SK-N-MC (cell line): ENCODE results near the gene HPCAL4.

Source experiments
- DNase-seq: peaks from one replicate; pipeline ENCODE4 v3.0.0-alpha.2; 2011; ENCODE audit warnings: low read depth, low spot score
- H3K27ac ChIP-seq: fragments of 200-600 bp; sonication (generic); 2 replicates; pipeline ENCODE4 v1.5.1; 2016; ENCODE audit warnings: mixed run types
- H3K36me3 ChIP-seq: fragments of 200-600 bp; sonication (generic); 2 replicates; pipeline ENCODE4 v1.6.1; 2017; ENCODE audit warnings: antibody characterized with exemption, low read length, mixed read lengths; ENCODE audit not compliant: insufficient read depth
- H3K4me3 ChIP-seq: fragments of 200-600 bp; sonication (generic); 2 replicates; pipeline ENCODE4 v1.5.1; 2016
- H3K9ac ChIP-seq: fragments of 200-600 bp; sonication (generic); 2 replicates; pipeline ENCODE4 v1.8.0; 2017; ENCODE audit warnings: mixed run types, mixed read lengths; ENCODE audit not compliant: insufficient read length
- H3K9me3 ChIP-seq: fragments of 200-600 bp; sonication (generic); 2 replicates; pipeline ENCODE4 v1.6.1; 2017; ENCODE audit warnings: low read depth, mild to moderate bottlenecking, antibody characterized with exemption, low read length, moderate library complexity, mixed read lengths
- EZH2 ChIP-seq: fragments of 200-600 bp; sonication (generic); IDR thresholded peaks from one replicate; pipeline ENCODE4 v1.6.1; 2017; ENCODE audit warnings: antibody characterized with exemption
- FOXP2 ChIP-seq: optimal IDR thresholded peaks from 2 replicates; pipeline ENCODE3; 2011; ENCODE audit warnings: mild to moderate bottlenecking, moderate library complexity; ENCODE audit not compliant: insufficient read depth; ENCODE audit errors: extremely low read length, control extremely low read depth
- POLR2AphosphoS5 ChIP-seq: IDR thresholded peaks from 2 replicates; pipeline ENCODE4 v1.6.1; 2012; ENCODE audit warnings: mild to moderate bottlenecking, low read depth, low read length, borderline replicate concordance

The HPCAL4 gene

GRCh38 chr1:39668111-39668510 lies 23.1 kb downstream of the HPCAL4 start:
- TF ChIP-seq POLR2AphosphoS5 (no peak), EZH2 (no peak), FOXP2 (no peak)
- no peak overlapping the region for H3K4me3 ChIP-seq
- no peak overlapping the region for H3K27ac ChIP-seq

GRCh38 chr1:39666772-39667171 lies 24.5 kb downstream of the HPCAL4 start:
- H3K9ac ChIP-seq: no peak overlapping the region
- no peak for DNase-seq
- no peaks in the 10 kb centered on the region for H3K36me3 ChIP-seq
- TF ChIP-seq POLR2AphosphoS5: no peak
- TF ChIP-seq FOXP2: no peak
- no peaks in the 10 kb centered on the region for H3K9me3 ChIP-seq
- no peak overlapping the region for H3K27ac ChIP-seq
- no peak overlapping the region for H3K4me3 ChIP-seq

More at GRCh38 chr1:39668111-39668510, 23.1 kb downstream of the HPCAL4 start:
- no peak for DNase-seq
- no peaks in the 10 kb centered on the region for H3K9me3 ChIP-seq
- H3K36me3 ChIP-seq: no peaks in the 10 kb centered on the region
- H3K9ac ChIP-seq: no peak overlapping the region

- no peaks in the 10 kb centered on the region for H3K36me3 ChIP-seq
- H3K4me3 ChIP-seq: no peak overlapping the region
- no peak for DNase-seq
- no peak overlapping the region for H3K9ac ChIP-seq
- no peak overlapping the region for H3K27ac ChIP-seq
- no peak for TF ChIP-seq POLR2AphosphoS5
- no peak for TF ChIP-seq FOXP2
- H3K9me3 ChIP-seq: no peaks in the 10 kb centered on the region
These were observed 27.7 kb downstream of the HPCAL4 start for GRCh38 chr1:39663559-39663958.

DNA sequence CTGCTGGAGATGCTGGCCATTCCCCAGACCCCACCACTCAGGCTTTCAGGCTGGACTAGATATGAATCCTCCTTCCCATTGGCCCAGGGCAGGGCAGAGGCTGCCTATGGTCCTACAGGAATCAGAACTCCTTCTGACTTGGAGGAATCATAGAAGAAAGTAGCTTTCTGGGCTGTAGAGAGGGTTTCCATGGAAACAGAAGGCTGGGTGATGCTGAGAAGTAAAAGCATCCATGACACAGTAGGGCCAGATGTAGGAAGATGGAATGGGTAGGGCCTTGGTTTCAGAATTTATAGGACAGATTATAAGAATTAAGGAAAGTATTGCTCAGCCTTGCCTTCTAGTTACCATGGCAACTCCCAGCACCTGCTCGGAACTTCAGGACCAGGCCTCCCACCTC lies 28.4 kb downstream of the HPCAL4 start:
- Histone ChIP-seq H3K9me3 (no peaks in the 10 kb centered on the region), H3K4me3 (no peak overlapping the region), H3K9ac (no peak overlapping the region), H3K36me3 (no peaks in the 10 kb centered on the region), H3K27ac (no peak overlapping the region)
- TF ChIP-seq FOXP2 (no peak), POLR2AphosphoS5 (no peak), EZH2 (no peak)
- no peak for DNase-seq

DNA sequence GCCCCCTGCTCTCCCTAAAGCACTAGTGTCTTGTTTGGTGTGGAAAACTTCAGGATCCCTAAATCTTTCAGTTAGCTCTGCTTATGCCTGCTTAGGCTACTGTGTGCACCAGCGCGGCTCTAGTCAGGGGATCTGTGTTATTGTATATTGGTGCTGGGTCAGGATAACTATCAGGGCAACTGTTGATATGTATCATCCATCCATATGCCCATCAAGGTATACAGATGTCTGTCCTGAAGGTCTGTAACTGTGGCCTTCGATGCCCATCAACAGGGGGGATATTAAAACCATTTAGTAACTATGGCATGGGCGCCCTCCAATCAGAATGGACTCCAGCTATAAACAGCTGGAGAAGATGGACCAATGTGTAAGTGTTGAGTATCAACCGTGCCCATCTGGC lies 31.7 kb downstream of the HPCAL4 start:
- Histone ChIP-seq H3K9ac (no peak overlapping the region), H3K27ac (no peak overlapping the region), H3K4me3 (no peak overlapping the region), H3K9me3 (no peaks in the 10 kb centered on the region), H3K36me3 (no peaks in the 10 kb centered on the region)
- TF ChIP-seq POLR2AphosphoS5: no peak
- DNase-seq: no peak

DNA sequence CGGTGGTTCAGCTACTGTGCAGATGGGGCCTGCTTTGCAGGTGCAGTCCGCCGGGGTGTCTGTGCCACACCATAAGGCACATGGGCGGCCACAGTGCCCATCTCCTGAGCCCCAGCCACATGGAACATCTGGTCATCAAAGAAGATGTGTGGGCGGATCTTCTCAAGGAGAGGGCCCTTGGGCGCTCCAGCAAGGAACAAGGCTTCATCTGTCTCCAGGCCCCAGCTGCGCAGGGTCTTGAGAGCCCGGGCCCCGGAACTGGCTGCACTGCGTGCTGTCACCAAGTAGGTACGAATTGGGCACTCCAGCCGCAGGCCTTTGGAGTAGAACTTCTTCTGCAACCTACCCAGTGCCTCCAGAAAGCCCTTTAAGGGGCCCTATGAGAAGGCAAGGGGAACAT lies 32.1 kb downstream of the HPCAL4 start:
- Histone ChIP-seq H3K36me3 (no peaks in the 10 kb centered on the region), H3K9ac (no peak overlapping the region), H3K4me3 (no peak overlapping the region), H3K9me3 (no peaks in the 10 kb centered on the region), H3K27ac (no peak overlapping the region)
- TF ChIP-seq EZH2 (no peak), FOXP2 (no peak), POLR2AphosphoS5 (no peak)
- DNase-seq: no peak

- no peak for TF ChIP-seq FOXP2
- TF ChIP-seq EZH2: no peak
- TF ChIP-seq POLR2AphosphoS5: no peak
- DNase-seq: peak; percentile 3
- Histone ChIP-seq H3K4me3 (peak overlapping the region; percentile 61), H3K27ac (no peak overlapping the region), H3K9ac (no peak overlapping the region), H3K36me3 (no peaks in the 10 kb centered on the region), H3K9me3 (no peaks in the 10 kb centered on the region)
These were observed 33.2 kb downstream of the HPCAL4 start for GRCh38 chr1:39657923-39658485.

GRCh38 chr1:39657402-39657801 lies 33.8 kb downstream of the HPCAL4 start:
- Histone ChIP-seq H3K9ac (no peak overlapping the region), H3K4me3 (no peak overlapping the region), H3K36me3 (no peaks in the 10 kb centered on the region), H3K9me3 (no peaks in the 10 kb centered on the region), H3K27ac (no peak overlapping the region)
- no peak for DNase-seq
- no peak for TF ChIP-seq EZH2
- TF ChIP-seq POLR2AphosphoS5: no peak
- no peak for TF ChIP-seq FOXP2

GRCh38 chr1:39656391-39656790 lies 34.8 kb downstream of the HPCAL4 start:
- Histone ChIP-seq H3K9me3 (no peaks in the 10 kb centered on the region), H3K9ac (no peak overlapping the region), H3K4me3 (no peak overlapping the region), H3K27ac (no peak overlapping the region), H3K36me3 (no peaks in the 10 kb centered on the region)
- no peak for DNase-seq
- TF ChIP-seq POLR2AphosphoS5: no peak
- TF ChIP-seq EZH2: no peak
- TF ChIP-seq FOXP2: no peak
